Ishikawa (cell line): ENCODE results near the gene PEX1.

Experiments used
- CEBPB ChIP-seq: IDR thresholded peaks from 2 replicates; pipeline ENCODE4 v1.6.1; 2012
- CREB1 ChIP-seq: IDR thresholded peaks from 2 replicates; pipeline ENCODE4 v1.6.1; 2012; ENCODE audit warnings: low read depth
- EGR1 ChIP-seq: IDR thresholded peaks from 2 replicates; pipeline ENCODE4 v1.6.1; 2012
- EP300 ChIP-seq: IDR thresholded peaks from 2 replicates; pipeline ENCODE4 v1.6.1; 2012; ENCODE audit warnings: borderline replicate concordance
- FOXM1 ChIP-seq: IDR thresholded peaks from 2 replicates; pipeline ENCODE4 v1.6.1; 2012; ENCODE audit warnings: low read depth, borderline replicate concordance
- MAX ChIP-seq: IDR thresholded peaks from 2 replicates; pipeline ENCODE4 v1.6.1; 2012
- RAD21 ChIP-seq: IDR thresholded peaks from 2 replicates; pipeline ENCODE4 v1.6.1; 2012; ENCODE audit warnings: low read depth
- TAF1 ChIP-seq: IDR thresholded peaks from 2 replicates; pipeline ENCODE4 v1.6.1; 2012; ENCODE audit warnings: low read depth, mild to moderate bottlenecking
- TCF12 ChIP-seq: IDR thresholded peaks from 2 replicates; pipeline ENCODE4 v1.6.1; 2012; ENCODE audit warnings: low read depth
- TEAD4 ChIP-seq: IDR thresholded peaks from 2 replicates; pipeline ENCODE4 v1.6.1; 2012
- YY1 ChIP-seq: IDR thresholded peaks from 2 replicates; pipeline ENCODE4 v1.6.1; 2012; ENCODE audit warnings: low read depth
- ZBTB7A ChIP-seq: IDR thresholded peaks from 2 replicates; pipeline ENCODE4 v1.6.1; 2012; ENCODE audit warnings: low read depth
- TF ChIP-seq, protein P1 (sequence below): IDR thresholded peaks from 2 replicates; pipeline ENCODE4 v1.6.1; 2012; ENCODE audit warnings: low read depth, mild to moderate bottlenecking
- TF ChIP-seq, protein P2 (sequence below): IDR thresholded peaks from 2 replicates; pipeline ENCODE4 v1.6.1; 2012

GRCh38 chr7:92456236-92456635 is 72.1 kb downstream of the PEX1 start:
- no peak for TF ChIP-seq RAD21
- TF ChIP-seq TEAD4, result no peak
- no peak for TF ChIP-seq TAF1
- TF ChIP-seq CEBPB, result no peak
- no peak for TF ChIP-seq MAX
- no peak for TF ChIP-seq EP300
- no peak for TF ChIP-seq CREB1
- TF ChIP-seq, protein P1, sequence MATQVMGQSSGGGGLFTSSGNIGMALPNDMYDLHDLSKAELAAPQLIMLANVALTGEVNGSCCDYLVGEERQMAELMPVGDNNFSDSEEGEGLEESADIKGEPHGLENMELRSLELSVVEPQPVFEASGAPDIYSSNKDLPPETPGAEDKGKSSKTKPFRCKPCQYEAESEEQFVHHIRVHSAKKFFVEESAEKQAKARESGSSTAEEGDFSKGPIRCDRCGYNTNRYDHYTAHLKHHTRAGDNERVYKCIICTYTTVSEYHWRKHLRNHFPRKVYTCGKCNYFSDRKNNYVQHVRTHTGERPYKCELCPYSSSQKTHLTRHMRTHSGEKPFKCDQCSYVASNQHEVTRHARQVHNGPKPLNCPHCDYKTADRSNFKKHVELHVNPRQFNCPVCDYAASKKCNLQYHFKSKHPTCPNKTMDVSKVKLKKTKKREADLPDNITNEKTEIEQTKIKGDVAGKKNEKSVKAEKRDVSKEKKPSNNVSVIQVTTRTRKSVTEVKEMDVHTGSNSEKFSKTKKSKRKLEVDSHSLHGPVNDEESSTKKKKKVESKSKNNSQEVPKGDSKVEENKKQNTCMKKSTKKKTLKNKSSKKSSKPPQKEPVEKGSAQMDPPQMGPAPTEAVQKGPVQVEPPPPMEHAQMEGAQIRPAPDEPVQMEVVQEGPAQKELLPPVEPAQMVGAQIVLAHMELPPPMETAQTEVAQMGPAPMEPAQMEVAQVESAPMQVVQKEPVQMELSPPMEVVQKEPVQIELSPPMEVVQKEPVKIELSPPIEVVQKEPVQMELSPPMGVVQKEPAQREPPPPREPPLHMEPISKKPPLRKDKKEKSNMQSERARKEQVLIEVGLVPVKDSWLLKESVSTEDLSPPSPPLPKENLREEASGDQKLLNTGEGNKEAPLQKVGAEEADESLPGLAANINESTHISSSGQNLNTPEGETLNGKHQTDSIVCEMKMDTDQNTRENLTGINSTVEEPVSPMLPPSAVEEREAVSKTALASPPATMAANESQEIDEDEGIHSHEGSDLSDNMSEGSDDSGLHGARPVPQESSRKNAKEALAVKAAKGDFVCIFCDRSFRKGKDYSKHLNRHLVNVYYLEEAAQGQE, result no peak
- no peak for TF ChIP-seq FOXM1
- TF ChIP-seq ZBTB7A, result no peak
- TF ChIP-seq EGR1, result no peak
- no peak for TF ChIP-seq TCF12
- TF ChIP-seq YY1, result no peak
- TF ChIP-seq, protein P2, sequence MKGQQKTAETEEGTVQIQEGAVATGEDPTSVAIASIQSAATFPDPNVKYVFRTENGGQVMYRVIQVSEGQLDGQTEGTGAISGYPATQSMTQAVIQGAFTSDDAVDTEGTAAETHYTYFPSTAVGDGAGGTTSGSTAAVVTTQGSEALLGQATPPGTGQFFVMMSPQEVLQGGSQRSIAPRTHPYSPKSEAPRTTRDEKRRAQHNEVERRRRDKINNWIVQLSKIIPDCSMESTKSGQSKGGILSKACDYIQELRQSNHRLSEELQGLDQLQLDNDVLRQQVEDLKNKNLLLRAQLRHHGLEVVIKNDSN, result no peak
